Adrenal gland (tissue), 5 donors: ENCODE results near the gene RAB11FIP5.

Experiments used
- CTCF ChIP-seq, 6 experiments: fragments of 450-650 bp in 4 of 6; fragments of 200-600 bp in 2 of 6; sonication (generic) in 1 of 6; IDR thresholded peaks; 1 replicate in 5 of 6; 2 replicates in 1 of 6; pipeline versions ENCODE4 v1.5.1 to v1.8.0; 2016 to 2021; ENCODE audit warnings: antibody characterized with exemption in 6 of 6, mild to moderate bottlenecking in 2 of 6, moderate library complexity in 1 of 6
- POLR2A ChIP-seq, 2 donors: fragments of 450-650 bp; IDR thresholded peaks; one replicate each; pipeline ENCODE4 v1.6.1; 2017; ENCODE audit warnings: antibody characterized with exemption in 2 of 2, mild to moderate bottlenecking in 2 of 2, moderate library complexity in 1 of 2
- donor health status: DM: no; HTN: no; CAD: no.

DNA sequence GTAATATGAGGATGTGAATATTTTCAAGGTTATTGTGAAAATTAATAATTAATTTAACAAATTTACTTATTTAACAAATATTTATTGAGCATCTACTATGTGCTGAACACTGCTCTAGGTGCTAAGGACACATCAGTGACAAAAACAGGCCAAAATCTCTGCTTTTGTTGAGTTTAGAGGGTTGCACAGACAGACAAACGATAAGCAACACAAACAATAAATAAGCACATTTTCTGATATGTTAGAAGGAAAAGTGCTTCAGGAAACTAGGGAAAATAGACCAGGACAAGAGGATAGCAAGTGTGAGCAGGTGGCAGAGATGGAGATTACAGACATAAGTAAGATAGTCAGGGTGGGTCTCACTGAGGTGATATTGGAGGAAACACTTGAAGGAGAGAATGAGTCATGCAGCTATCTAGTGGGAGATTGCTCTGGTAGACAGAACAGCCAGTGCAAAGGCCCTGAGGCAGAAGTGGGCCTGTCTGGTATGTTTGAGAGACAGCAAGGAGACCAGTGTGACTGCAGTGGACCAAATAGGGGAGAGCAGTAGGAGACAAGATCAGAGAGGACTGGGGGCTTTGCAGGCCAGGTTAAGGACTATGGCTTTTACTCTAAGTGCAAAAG is 79.5 kb downstream of the RAB11FIP5 start:
- no peak for TF ChIP-seq CTCF (IDR thresholded peaks at IDR 0.05)
- no peak for TF ChIP-seq POLR2A (IDR thresholded peaks at IDR 0.05)
